ENCODE data around the gene TCF12.

DNA sequence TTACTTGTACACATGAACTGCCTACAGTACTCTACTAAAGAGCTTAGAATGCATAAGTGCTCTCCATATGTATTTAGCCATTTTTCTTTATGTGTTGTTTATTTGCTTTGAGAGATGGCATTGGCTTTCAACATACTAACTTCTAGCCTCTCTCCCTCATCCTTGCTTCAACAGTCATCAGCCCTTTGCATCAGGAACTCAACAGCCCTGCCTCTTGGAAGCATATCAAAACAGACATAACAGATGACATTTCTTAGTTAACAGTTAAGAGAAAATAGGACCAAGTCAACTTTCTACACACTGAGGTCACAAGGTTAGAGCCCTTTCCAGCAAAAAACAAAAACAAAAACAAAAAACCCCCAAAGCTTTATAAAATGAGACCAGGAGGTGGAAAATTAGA is 145.6 kb downstream of the TCF12 start:
- TF ChIP-seq CTCF (IDR thresholded peaks at IDR 0.05; ENCODE audit: control extremely low read depth in 1 of 3, insufficient read depth in 1 of 3, low read depth in 1 of 3, low read length in 3 of 3) (no peak), ZNF274 (IDR thresholded peaks at IDR 0.05; ENCODE audit: borderline replicate concordance, extremely low read depth, low read length) (no peak), TAF1 (IDR thresholded peaks at IDR 0.05; ENCODE audit: low read depth, low read length) (no peak)
